IMR-90 (cell line): ENCODE results near the gene WDR3. TPM values are rescaled to one million over a fixed set of nuclear protein-coding genes. Genes with fewer than 3 reads are reported as not detected.

Experiments
- ATAC-seq: fragments of 200-7000 bp; cut with Tn5 transposase; 2 replicates; pipeline ENCODE4 v1.9.1; 2020; ENCODE audit warnings: low read depth, mild to moderate bottlenecking, moderate library complexity
- BruUV-seq: library from RNA; stranded (reverse); fragments of 400-500 nt; replicated peaks from 2 replicates; lab custom pipeline; 2021; lab: Mats Ljungman, UMichigan
- CTCF ChIA-PET: fragments of 300-600 bp; formaldehyde crosslinking; extraction: SDS; loops from one replicate; lab custom pipeline; 2021; ENCODE audit warnings: antibody characterized with exemption; lab: Yijun Ruan, JAX
- POLR2A ChIA-PET: fragments of 300-600 bp; sonication (Branson Sonifier 250); formaldehyde crosslinking; loops from one replicate; lab custom pipeline; 2022; ENCODE audit warnings: antibody characterized with exemption; ENCODE audit not compliant: unreplicated experiment; lab: Charles Lee
- DNase-seq: peaks from one replicate; pipeline ENCODE4 v3.0.0; 2013
- H2AFZ ChIP-seq: replicated peaks from 2 replicates; pipeline ENCODE3; 2013; ENCODE audit warnings: low read length, mild to moderate bottlenecking; ENCODE audit not compliant: poor library complexity
- H2AK5ac ChIP-seq: 2 replicates; pipeline ENCODE4 v1.6.1; 2013; ENCODE audit warnings: low read depth, low read length, inconsistent platforms
- H2AK9ac ChIP-seq: replicated peaks from 2 replicates; pipeline ENCODE3; 2013; ENCODE audit warnings: mild to moderate bottlenecking, low read depth, low read length, moderate library complexity; ENCODE audit not compliant: poor library complexity
- H2BK120ac ChIP-seq: 2 replicates; pipeline ENCODE4 v1.6.1; 2013; ENCODE audit warnings: low read depth, low read length, inconsistent platforms
- H2BK15ac ChIP-seq: 3 replicates; pipeline ENCODE4 v1.6.1; 2013; ENCODE audit warnings: low read depth, low read length, inconsistent platforms
- H2BK20ac ChIP-seq: 2 replicates; pipeline ENCODE4 v1.6.1; 2013; ENCODE audit warnings: low read depth, mild to moderate bottlenecking, inconsistent platforms, low read length, moderate library complexity
- H2BK5ac ChIP-seq: 2 replicates; pipeline ENCODE4 v1.6.1; 2013; ENCODE audit warnings: mild to moderate bottlenecking, low read depth, low read length, inconsistent platforms; ENCODE audit not compliant: poor library complexity, severe bottlenecking
- H3K14ac ChIP-seq: replicated peaks from 2 replicates; pipeline ENCODE4 v1.6.1; 2013; ENCODE audit warnings: low read depth, low read length, inconsistent platforms
- H3K18ac ChIP-seq: 2 replicates; pipeline ENCODE4 v1.6.1; 2013; ENCODE audit warnings: low read depth, low read length, control low read depth
- H3K23ac ChIP-seq: 2 replicates; pipeline ENCODE4 v1.6.1; 2013; ENCODE audit warnings: low read depth, low read length, inconsistent platforms
- H3K27ac ChIP-seq: 2 replicates; pipeline ENCODE4 v1.5.1; 2013; ENCODE audit warnings: mild to moderate bottlenecking, control low read depth, low read length; ENCODE audit not compliant: insufficient read depth
- H3K27me3 ChIP-seq: 2 replicates; pipeline ENCODE4 v1.6.1; 2013; ENCODE audit warnings: low read length; ENCODE audit not compliant: control insufficient read depth, insufficient read depth
- H3K36me3 ChIP-seq: 2 replicates; pipeline ENCODE4 v1.6.1; 2013; ENCODE audit warnings: low read length, mixed read lengths; ENCODE audit not compliant: control insufficient read depth, insufficient read depth
- H3K4ac ChIP-seq: 2 replicates; pipeline ENCODE4 v1.6.1; 2013; ENCODE audit warnings: low read depth, low read length, inconsistent platforms
- H3K4me1 ChIP-seq: 2 replicates; pipeline ENCODE4 v1.6.1; 2013; ENCODE audit warnings: low read length, mixed read lengths; ENCODE audit not compliant: control insufficient read depth, insufficient read depth
- H3K4me2 ChIP-seq: 2 replicates; pipeline ENCODE4 v1.6.1; 2013; ENCODE audit warnings: low read depth, mild to moderate bottlenecking, control low read depth, low read length, moderate library complexity
- H3K4me3 ChIP-seq: 2 replicates; pipeline ENCODE4 v1.5.1; 2013; ENCODE audit warnings: low read depth, mild to moderate bottlenecking, control low read depth, low read length, moderate library complexity; ENCODE audit not compliant: insufficient read depth
- H3K56ac ChIP-seq: 2 replicates; pipeline ENCODE4 v1.6.1; 2013; ENCODE audit warnings: low read length, inconsistent platforms; ENCODE audit not compliant: insufficient read depth; ENCODE audit errors: extremely low read depth
- H3K79me1 ChIP-seq, 2 experiments: 2 replicates each; pipeline ENCODE4 v1.6.1; 2013; ENCODE audit warnings: low read length in 2 of 2, inconsistent platforms in 1 of 2, low read depth in 1 of 2
- H3K9ac ChIP-seq: 2 replicates; pipeline ENCODE4 v1.6.1; 2013; ENCODE audit warnings: low read depth, low read length, control low read depth
- H3K9me1 ChIP-seq: 2 replicates; pipeline ENCODE4 v1.6.1; 2013; ENCODE audit warnings: low read length, inconsistent platforms; ENCODE audit not compliant: insufficient read depth
- H3K9me3 ChIP-seq: 2 replicates; pipeline ENCODE4 v1.6.1; 2013; ENCODE audit warnings: low read length; ENCODE audit not compliant: control insufficient read depth, insufficient read depth
- H4K20me1 ChIP-seq: 2 replicates; pipeline ENCODE4 v1.6.1; 2013; ENCODE audit warnings: low read length, inconsistent platforms; ENCODE audit not compliant: insufficient read depth
- H4K5ac ChIP-seq: 2 replicates; pipeline ENCODE4 v1.6.1; 2013; ENCODE audit warnings: mild to moderate bottlenecking, low read depth, low read length, control low read depth
- H4K8ac ChIP-seq, 2 experiments: 2 replicates each; pipeline ENCODE4 v1.6.1; 2013; ENCODE audit warnings: low read depth in 2 of 2, low read length in 2 of 2, control low read depth in 1 of 2, inconsistent platforms in 1 of 2
- H4K91ac ChIP-seq: 2 replicates; pipeline ENCODE4 v1.6.1; 2013; ENCODE audit warnings: low read depth, low read length, inconsistent platforms; ENCODE audit not compliant: insufficient read depth
- CEBPB ChIP-seq: IDR thresholded peaks from 2 replicates; pipeline ENCODE4 v1.6.1; 2012; ENCODE audit warnings: low read depth, low read length, improper control_type of control experiment
- MAZ ChIP-seq: IDR thresholded peaks from 2 replicates; pipeline ENCODE4 v1.6.1; 2012; ENCODE audit warnings: low read depth, mild to moderate bottlenecking, low read length, improper control_type of control experiment, moderate library complexity, borderline replicate concordance
- WGBS, 2 experiments: methylation state at CpG; one replicate each; pipeline versions ENCODE4 v1.1.5 to v1.1.7; 2013; ENCODE audit warnings: missing lambda C conversion rate in 2 of 2; ENCODE audit not compliant: insufficient read length in 1 of 2; ENCODE audit errors: extremely low coverage in 2 of 2; 5-methylcytosine and 5-hydroxymethylcytosine counted together
- dilution Hi-C: fragments of 300-500 bp; cut with HindIII; formaldehyde crosslinking; loops from one replicate; pipeline ENCODE4 v1.14.3; 2018; ENCODE audit warnings: low sequenced_read_pairs; ENCODE audit not compliant: unreplicated experiment
- in situ Hi-C: fragments of 300-500 bp; cut with MboI; formaldehyde crosslinking; loops from 3 replicates; pipeline ENCODE4 v1.14.3; 2019; ENCODE audit warnings: low sequenced_read_pairs, inconsistent platforms, mixed read lengths
- intact Hi-C: fragments of 100-400 bp; cut with micrococcal nuclease; formaldehyde crosslinking; loops from 2 replicates; pipeline ENCODE4 v1.10.0; 2022
- polyA plus RNA-seq, 3 experiments: library from polyadenylated mRNA; depleted of rRNA; stranded (reverse); fragments of >200 nt; gene quantifications; 2 replicates each; pipeline ENCODE4 v1.2.3, GENCODE V29; 2012; ENCODE audit warnings: low replicate concordance in 1 of 3
- total RNA-seq: library from RNA; depleted of rRNA; stranded (reverse); fragments of >200 nt; gene quantifications from 2 replicates; pipeline ENCODE4 v1.2.3, GENCODE V29; 2012

WDR3 gene
- total and polyA plus RNA-seq, 2 of the 4 experiments (the other 2 are of a cell fraction): 16.7 to 88.5 TPM

GRCh38 chr1:117883616-117884015 lies 45.9 kb upstream of the WDR3 start:
- Histone ChIP-seq H3K23ac (peak overlapping the region; percentile 64; the same call in 1 of the 2 replicates), H3K9ac (no peak overlapping the region), H3K27ac (no peak overlapping the region), H4K5ac (no peak overlapping the region), H3K4me1 (peaks cover 12% of the 10 kb centered on the region), H4K20me1 (no peaks in the 10 kb centered on the region), H3K9me3 (no peaks in the 10 kb centered on the region), H3K79me1 (peaks cover 2 to 15% of the 10 kb centered on the region in 2 experiments), H3K4ac (peak overlapping the region; percentile 95; the same call in 1 of the 2 replicates), H2BK15ac (0 out of 3 replicates have a peak overlapping the region, but pooled peaks have one; percentile 85), H3K14ac (0 out of 2 replicates have a peak overlapping the region, but pooled peaks have one; percentile 89), H4K91ac (peak overlapping the region; percentile 88; the same call in 1 of the 2 replicates), H2AK9ac (no peak overlapping the region), H3K18ac (no peak overlapping the region; the same call in 1 of the 2 replicates), H3K56ac (no peak overlapping the region), H4K8ac (no peak overlapping the region; a peak in 1 of 4 replicates), H2AK5ac (no peak overlapping the region), H3K27me3 (no peaks in the 10 kb centered on the region), H3K36me3 (peaks cover 7% of the 10 kb centered on the region), H2BK20ac (peak overlapping the region; percentile 92), H3K4me2 (no peak overlapping the region), H3K4me3 (no peak overlapping the region), H2AFZ (no peak overlapping the region), H2BK120ac (peak overlapping the region; percentile 98), H3K9me1 (peaks cover 8% of the 10 kb centered on the region; the same call in 1 of the 2 replicates), H2BK5ac (peak overlapping the region; percentile 98)
- BruUV-seq: no TSS peak
- DNase-seq: peak; percentile 49
- ChIA-PET CTCF (interaction anchor here (0.9 to 1.1 kb wide), 2 partner anchors 57 to 74 kb away, joined by 3 to 4 read pairs; no protein-coding TSS in a partner anchor), POLR2A (no interaction called here)
- no CpG with 5 or more reads among the region's 1 CpG for whole genome bisulfite sequencing, 2 experiments
- in situ Hi-C loops: loop anchor here (25.0 kb wide), 1 partner anchor 121 kb away; no protein-coding TSS in a partner anchor
- dilution Hi-C loops: no loop called here
- ATAC-seq: peak; percentile 63
- intact Hi-C loops: no loop called here
- TF ChIP-seq CEBPB: no peak
- TF ChIP-seq MAZ: no peak
